Measurements from ENCODE around the gene AGBL5. TPM values are rescaled to one million over a fixed set of nuclear protein-coding genes. Genes with fewer than 3 reads are reported as not detected.
"Not testable (repeated sequence)": the region's sequence is repeated elsewhere in the genome, so short reads cannot be mapped to it uniquely, and the experiment has no call there.

Gene AGBL5
- total RNA-seq, 1 experiment from 2014 or later = 41.8 TPM

GRCh38 chr2:27071277-27071989 lies 20.0 kb downstream of the AGBL5 start, which contains the start of gene OST4:
TSS of gene OST4 (minus strand) at chr2:27071654.
- in situ Hi-C loops (cut with HindIII; ENCODE audit: low pct_unique_long_range_greater_than_20kb, low sequenced_read_pairs) = no loop called here
- DNase-seq (ENCODE audit: low read depth) = peak; percentile 89

GRCh38 chr2:27071990-27072830 lies 20.7 kb downstream of the AGBL5 start:
- no peak for DNase-seq (ENCODE audit: low read depth)
- in situ Hi-C loops (cut with HindIII; ENCODE audit: low pct_unique_long_range_greater_than_20kb, low sequenced_read_pairs) = no loop called here

GRCh38 chr2:27072920-27073319 lies 21.5 kb downstream of the AGBL5 start:
- in situ Hi-C loops (cut with HindIII; ENCODE audit: low pct_unique_long_range_greater_than_20kb, low sequenced_read_pairs) = no loop called here
- no peak for DNase-seq (ENCODE audit: low read depth)

GRCh38 chr2:27073782-27074181 lies 22.3 kb downstream of the AGBL5 start:
- no peak for DNase-seq (ENCODE audit: low read depth)
- in situ Hi-C loops (cut with HindIII; ENCODE audit: low pct_unique_long_range_greater_than_20kb, low sequenced_read_pairs) = no loop called here

GRCh38 chr2:27074738-27075565 lies 23.5 kb downstream of the AGBL5 start:
- in situ Hi-C loops (cut with HindIII; ENCODE audit: low pct_unique_long_range_greater_than_20kb, low sequenced_read_pairs) = loop anchor here (25.0 kb wide), 1 partner anchor 187 kb away; the partner anchor contains the start of gene SLC30A3
- DNase-seq (ENCODE audit: low read depth) = no peak

GRCh38 chr2:27075566-27075871 lies 24.1 kb downstream of the AGBL5 start:
- not testable (repeated sequence) for DNase-seq (ENCODE audit: low read depth)
- in situ Hi-C loops (cut with HindIII; ENCODE audit: low pct_unique_long_range_greater_than_20kb, low sequenced_read_pairs) = loop anchor here (25.0 kb wide), 1 partner anchor 187 kb away; the partner anchor contains the start of gene SLC30A3

GRCh38 chr2:27076323-27076722 lies 24.9 kb downstream of the AGBL5 start:
- no peak for DNase-seq (ENCODE audit: low read depth)
- in situ Hi-C loops (cut with HindIII; ENCODE audit: low pct_unique_long_range_greater_than_20kb, low sequenced_read_pairs) = loop anchor here (25.0 kb wide), 1 partner anchor 186 kb away; the partner anchor contains the start of gene SLC30A3

GRCh38 chr2:27077231-27077630 lies 25.8 kb downstream of the AGBL5 start:
- in situ Hi-C loops (cut with HindIII; ENCODE audit: low pct_unique_long_range_greater_than_20kb, low sequenced_read_pairs) = loop anchor here (25.0 kb wide), 1 partner anchor 185 kb away; the partner anchor contains the start of gene SLC30A3

GRCh38 chr2:27078267-27079194 lies 27.1 kb downstream of the AGBL5 start, which contains the start of gene EMILIN1:
TSS of gene EMILIN1 (plus strand) at chr2:27078615. CDS start at chr2:27079066, 451 bp downstream.
- in situ Hi-C loops (cut with HindIII; ENCODE audit: low pct_unique_long_range_greater_than_20kb, low sequenced_read_pairs) = loop anchor here (25.0 kb wide), 1 partner anchor 184 kb away; the partner anchor contains the start of gene SLC30A3

More at GRCh38 chr2:27077231-27077630, 25.8 kb downstream of the AGBL5 start:
- no peak for DNase-seq (ENCODE audit: low read depth)

GRCh38 chr2:27079233-27080139 lies 28.0 kb downstream of the AGBL5 start:
- in situ Hi-C loops (cut with HindIII; ENCODE audit: low pct_unique_long_range_greater_than_20kb, low sequenced_read_pairs) = loop anchor here (25.0 kb wide), 1 partner anchor 183 kb away; the partner anchor contains the start of gene SLC30A3
- no peak for DNase-seq (ENCODE audit: low read depth)

More at GRCh38 chr2:27078267-27079194, 27.1 kb downstream of the AGBL5 start, which contains the start of gene EMILIN1:
- DNase-seq (ENCODE audit: low read depth) = no peak

- DNase-seq (ENCODE audit: low read depth) = no peak
- in situ Hi-C loops (cut with HindIII; ENCODE audit: low pct_unique_long_range_greater_than_20kb, low sequenced_read_pairs) = loop anchor here (25.0 kb wide), 1 partner anchor 182 kb away; the partner anchor contains the start of gene SLC30A3
Observed at GRCh38 chr2:27080140-27080469, 28.6 kb downstream of the AGBL5 start.

GRCh38 chr2:27080603-27080936 lies 29.1 kb downstream of the AGBL5 start:
- in situ Hi-C loops (cut with HindIII; ENCODE audit: low pct_unique_long_range_greater_than_20kb, low sequenced_read_pairs) = loop anchor here (25.0 kb wide), 1 partner anchor 182 kb away; the partner anchor contains the start of gene SLC30A3
- DNase-seq (ENCODE audit: low read depth) = no peak

GRCh38 chr2:27081984-27082772 lies 30.7 kb downstream of the AGBL5 start:
- DNase-seq (ENCODE audit: low read depth) = no peak
- in situ Hi-C loops (cut with HindIII; ENCODE audit: low pct_unique_long_range_greater_than_20kb, low sequenced_read_pairs) = loop anchor here (25.0 kb wide), 1 partner anchor 180 kb away; the partner anchor contains the start of gene SLC30A3

- in situ Hi-C loops (cut with HindIII; ENCODE audit: low pct_unique_long_range_greater_than_20kb, low sequenced_read_pairs) = loop anchor here (25.0 kb wide), 1 partner anchor 179 kb away; the partner anchor contains the start of gene SLC30A3
- no peak for DNase-seq (ENCODE audit: low read depth)
Observed at GRCh38 chr2:27082773-27083409, 31.4 kb downstream of the AGBL5 start.

All from Caki2 (cell line).